NB4 (cell line): ENCODE data around the gene SLC22A5.

Experiments used
- DNase-seq: peaks from one replicate; pipeline ENCODE4 v3.0.0; 2010; ENCODE audit warnings: low read depth
- H3K4me3 ChIP-seq: one replicate; pipeline ENCODE4 v1.5.1; 2011; ENCODE audit warnings: mild to moderate bottlenecking, low read depth, low read length, moderate library complexity
- CTCF ChIP-seq: IDR thresholded peaks from one replicate; pipeline ENCODE4 v1.5.1; 2012; ENCODE audit warnings: low read depth, low read length
- MAX ChIP-seq: IDR thresholded peaks from 2 replicates; pipeline ENCODE4 v1.6.1; 2011; ENCODE audit warnings: low read depth, low read length
- MYC ChIP-seq: IDR thresholded peaks from 2 replicates; pipeline ENCODE4 v1.6.1; 2011; ENCODE audit warnings: low read depth, low read length
- POLR2A ChIP-seq: IDR thresholded peaks from 2 replicates; pipeline ENCODE4 v1.6.1; 2011; ENCODE audit warnings: mild to moderate bottlenecking; ENCODE audit not compliant: insufficient read length; ENCODE audit errors: extremely low read depth

SLC22A5 gene

GRCh38 chr5:132406144-132406783 lies 36.8 kb downstream of the SLC22A5 start:
- no peak for TF ChIP-seq MYC
- TF ChIP-seq MAX, result no peak
- TF ChIP-seq CTCF, result no peak
- TF ChIP-seq POLR2A, result no peak
- no peak overlapping the region for H3K4me3 ChIP-seq
- no peak for DNase-seq

- TF ChIP-seq MAX, result no peak
- no peak for TF ChIP-seq POLR2A
- no peak for TF ChIP-seq CTCF
- TF ChIP-seq MYC, result no peak
- DNase-seq, result no peak
- no peak overlapping the region for H3K4me3 ChIP-seq
Observed at GRCh38 chr5:132407970-132408369, 38.5 kb downstream of the SLC22A5 start.

- DNase-seq, result no peak
- H3K4me3 ChIP-seq, result no peak overlapping the region
- TF ChIP-seq MAX (no peak), CTCF (no peak), POLR2A (no peak), MYC (no peak)
Observed at GRCh38 chr5:132408456-132408855, 38.9 kb downstream of the SLC22A5 start.

DNA sequence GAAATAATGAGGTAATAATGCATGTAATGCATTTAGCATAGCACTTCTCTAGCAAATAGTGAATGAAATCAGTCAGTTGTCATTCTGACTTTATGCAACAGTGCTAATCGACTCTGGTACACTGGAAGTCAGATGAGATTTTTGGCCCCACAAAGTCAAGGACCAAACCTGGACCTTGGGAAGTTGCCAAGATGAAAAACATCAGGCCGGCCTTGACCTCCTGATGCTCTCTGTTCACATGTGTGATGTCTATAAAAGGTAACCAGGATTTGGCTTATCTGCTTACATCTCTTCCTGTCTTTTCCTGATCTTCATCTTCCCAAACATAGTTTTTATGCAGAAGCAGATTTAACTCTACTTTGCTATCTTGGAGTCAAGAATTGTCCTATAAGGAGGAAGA lies 39.5 kb downstream of the SLC22A5 start:
- no peak for DNase-seq
- no peak for TF ChIP-seq CTCF
- no peak for TF ChIP-seq POLR2A
- no peak for TF ChIP-seq MAX
- TF ChIP-seq MYC, result no peak
- H3K4me3 ChIP-seq, result no peak overlapping the region

DNA sequence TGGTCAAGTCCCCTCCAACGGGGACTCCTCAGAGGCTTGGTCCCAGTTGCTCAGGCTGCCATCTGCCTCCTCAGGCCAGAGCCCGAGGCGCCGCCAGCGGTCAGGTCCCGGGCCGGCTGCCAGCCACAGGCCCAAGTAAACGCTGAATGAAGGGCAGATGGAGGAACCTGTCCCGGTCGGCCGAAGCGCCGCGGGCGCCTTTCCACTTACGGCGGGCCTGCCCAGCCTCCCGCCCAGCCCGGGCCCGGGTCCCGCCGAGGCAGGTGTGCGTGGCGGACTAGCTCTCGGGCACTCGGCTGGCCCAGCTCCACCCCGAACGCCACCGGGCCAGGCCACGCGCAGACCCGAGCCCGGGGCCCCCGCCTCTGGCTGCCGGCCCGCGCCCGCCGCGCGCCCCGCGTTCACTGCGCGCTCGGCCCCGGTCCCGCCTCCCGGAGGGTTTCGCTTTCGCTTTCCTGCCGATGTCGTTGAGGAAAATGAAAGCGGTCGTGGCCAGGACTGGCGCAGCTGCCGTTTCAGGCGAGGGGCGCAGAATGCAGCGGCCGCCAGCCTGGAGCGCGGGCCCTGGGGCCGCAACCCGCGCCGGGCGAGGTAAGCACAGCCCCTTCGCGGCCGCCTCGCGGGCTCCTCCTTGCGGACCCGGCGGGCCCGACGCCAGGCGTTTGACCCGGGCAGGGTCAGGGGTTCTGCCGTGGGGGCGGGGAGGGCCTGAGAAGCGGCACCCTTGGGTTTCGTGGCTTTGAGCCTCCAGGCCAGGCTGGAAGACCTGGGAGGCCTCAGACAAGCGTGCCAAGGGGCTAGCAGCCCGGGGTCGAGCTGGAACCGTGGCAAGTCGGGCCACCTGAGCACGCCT lies 41.2 kb downstream of the SLC22A5 start:
- H3K4me3 ChIP-seq, result peak overlapping the region; percentile 77
- TF ChIP-seq MAX (peak; percentile 55; the same call in 1 of the 2 replicates), POLR2A (peak; percentile 41), CTCF (peak; percentile 49), MYC (peak; percentile 17)
- peak; percentile 93 for DNase-seq
